Thymus (tissue), 11 donors: ENCODE data around the gene LFNG. TPM values are rescaled to one million over a fixed set of nuclear protein-coding genes. Genes with fewer than 3 reads are reported as not detected.

Experiments
- DNase-seq, 9 donors: peaks; one replicate each; pipeline ENCODE4 v3.0.0-alpha.2; 2013; ENCODE audit warnings: low spot score in 9 of 9, low read depth in 6 of 9, missing footprints in 1 of 9
- H3K27ac ChIP-seq, 2 donors: one replicate each; pipeline ENCODE4 v1.5.1; 2013; ENCODE audit warnings: control low read depth in 1 of 2, low read depth in 1 of 2, low read length in 1 of 2, mild to moderate bottlenecking in 1 of 2, moderate library complexity in 1 of 2
- H3K27me3 ChIP-seq, 2 donors: one replicate each; pipeline ENCODE4 v1.5.1; 2013; ENCODE audit warnings: low read length in 1 of 2; ENCODE audit not compliant: control insufficient read depth in 2 of 2, insufficient read depth in 1 of 2
- H3K36me3 ChIP-seq, 2 donors: one replicate each; pipeline ENCODE4 v1.5.1; 2013; ENCODE audit warnings: low read length in 1 of 2, mild to moderate bottlenecking in 1 of 2, moderate library complexity in 1 of 2; ENCODE audit not compliant: control insufficient read depth in 2 of 2, insufficient read depth in 2 of 2
- H3K4me1 ChIP-seq, 2 donors: one replicate each; pipeline ENCODE4 v1.5.1; 2013; ENCODE audit warnings: low read length in 2 of 2; ENCODE audit not compliant: control insufficient read depth in 2 of 2, insufficient read depth in 2 of 2
- H3K4me3 ChIP-seq, 2 donors: one replicate each; pipeline ENCODE4 v1.5.1; 2013; ENCODE audit warnings: low read length in 2 of 2, control low read depth in 1 of 2, mild to moderate bottlenecking in 1 of 2
- H3K9me3 ChIP-seq, 2 donors: one replicate each; pipeline ENCODE4 v1.5.1; 2013; ENCODE audit warnings: low read length in 1 of 2, mild to moderate bottlenecking in 1 of 2; ENCODE audit not compliant: control insufficient read depth in 2 of 2, insufficient read depth in 1 of 2
- WGBS: extraction: QIAGEN DNeasy Blood & Tissue Kit; methylation state at CpG from one replicate; pipeline ENCODE4 v1.1.7; 2013; 5-methylcytosine and 5-hydroxymethylcytosine counted together
- polyA plus RNA-seq: library from polyadenylated mRNA; stranded (reverse); fragments of 200-250 nt; gene quantifications from one replicate; pipeline ENCODE4 v1.2.3, GENCODE V29; 2013
- total RNA-seq: library from RNA; stranded (reverse); fragments of 120-200 nt; gene quantifications from one replicate; pipeline ENCODE4 v1.2.4, GENCODE V29; 2013
- donor health status: healthy.

Gene LFNG
- total and polyA plus RNA-seq, 2 donors = 10.1 to 13.6 TPM

GRCh38 chr7:2517678-2518507 is 1.7 kb upstream of the LFNG start:
- no peaks in the 10 kb centered on the region for H3K9me3 ChIP-seq
- H3K4me1 ChIP-seq = peaks cover 15 to 48% of the 10 kb centered on the region in 2 donors
- DNase-seq = no peak
- 93% methylated on average over 18 of the region's 18 CpGs for WGBS
- H3K27ac ChIP-seq = no peak overlapping the region
- no peak overlapping the region for H3K4me3 ChIP-seq
- H3K36me3 ChIP-seq = no peaks in the 10 kb centered on the region
- peaks cover 53 to 66% of the 10 kb centered on the region in 2 donors for H3K27me3 ChIP-seq

DNA sequence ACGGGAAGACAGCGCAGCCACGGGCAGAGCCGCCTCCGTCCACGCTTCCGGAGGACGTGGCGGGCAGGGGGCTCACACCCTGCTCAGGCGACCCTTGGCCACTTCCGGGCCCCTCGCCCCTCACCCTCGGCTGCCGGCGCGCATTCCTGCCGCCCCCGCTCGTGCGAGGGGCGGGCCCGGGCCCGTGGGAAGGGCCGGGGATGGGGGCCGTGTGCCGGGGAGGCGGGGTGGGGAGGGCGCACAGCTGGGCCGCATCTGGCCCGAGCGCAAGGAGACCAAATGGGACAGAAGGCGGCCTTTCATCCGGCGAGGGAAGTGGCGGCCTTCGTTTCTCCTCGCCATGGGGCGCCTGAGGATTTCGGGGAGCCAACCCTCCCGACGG is 846 bp upstream of the LFNG start:
- 5% methylated on average over 41 of the region's 41 CpGs for WGBS
- peak overlapping the region in 1 of 2 donors; percentile 53 for H3K4me3 ChIP-seq

GRCh38 chr7:2520131-2520760 is 672 bp downstream of the LFNG start:
- H3K4me3 ChIP-seq = peak overlapping the region; percentile 43 to 53
- 6% methylated on average over 37 of the region's 37 CpGs for WGBS
- H3K27me3 ChIP-seq = peaks cover 58 to 85% of the 10 kb centered on the region in 2 donors
- peaks cover 22 to 66% of the 10 kb centered on the region in 2 donors for H3K4me1 ChIP-seq
- H3K27ac ChIP-seq = no peak overlapping the region
- DNase-seq = no peak
- peaks cover 0 to 5% of the 10 kb centered on the region in 2 donors for H3K9me3 ChIP-seq
- no peaks in the 10 kb centered on the region for H3K36me3 ChIP-seq

More for the DNA sequence above, 846 bp upstream of the LFNG start:
- H3K27me3 ChIP-seq = peaks cover 58 to 74% of the 10 kb centered on the region in 2 donors
- H3K9me3 ChIP-seq = no peaks in the 10 kb centered on the region
- H3K4me1 ChIP-seq = peaks cover 22 to 53% of the 10 kb centered on the region in 2 donors
- DNase-seq = no peak
- no peaks in the 10 kb centered on the region for H3K36me3 ChIP-seq
- H3K27ac ChIP-seq = no peak overlapping the region

GRCh38 chr7:2520761-2521290 is 1.3 kb downstream of the LFNG start:
- 28% methylated on average over 12 of the region's 12 CpGs for WGBS

GRCh38 chr7:2521341-2521745 is 1.8 kb downstream of the LFNG start:
- peaks cover 0 to 3% of the 10 kb centered on the region in 2 donors for H3K36me3 ChIP-seq
- WGBS = 34% methylated on average over 21 of the region's 21 CpGs
- peak overlapping the region; percentile 43 to 53 for H3K4me3 ChIP-seq
- peaks cover 0 to 5% of the 10 kb centered on the region in 2 donors for H3K9me3 ChIP-seq
- no peak for DNase-seq
- no peak overlapping the region for H3K27ac ChIP-seq
- H3K4me1 ChIP-seq = peaks cover 22 to 68% of the 10 kb centered on the region in 2 donors
- H3K27me3 ChIP-seq = peaks cover 58 to 82% of the 10 kb centered on the region in 2 donors

More at GRCh38 chr7:2520761-2521290, 1.3 kb downstream of the LFNG start:
- no peak overlapping the region for H3K27ac ChIP-seq
- H3K36me3 ChIP-seq = no peaks in the 10 kb centered on the region
- H3K9me3 ChIP-seq = peaks cover 0 to 5% of the 10 kb centered on the region in 2 donors
- DNase-seq = no peak
- peaks cover 22 to 68% of the 10 kb centered on the region in 2 donors for H3K4me1 ChIP-seq
- peak overlapping the region; percentile 43 to 53 for H3K4me3 ChIP-seq
- H3K27me3 ChIP-seq = peaks cover 58 to 84% of the 10 kb centered on the region in 2 donors

DNA sequence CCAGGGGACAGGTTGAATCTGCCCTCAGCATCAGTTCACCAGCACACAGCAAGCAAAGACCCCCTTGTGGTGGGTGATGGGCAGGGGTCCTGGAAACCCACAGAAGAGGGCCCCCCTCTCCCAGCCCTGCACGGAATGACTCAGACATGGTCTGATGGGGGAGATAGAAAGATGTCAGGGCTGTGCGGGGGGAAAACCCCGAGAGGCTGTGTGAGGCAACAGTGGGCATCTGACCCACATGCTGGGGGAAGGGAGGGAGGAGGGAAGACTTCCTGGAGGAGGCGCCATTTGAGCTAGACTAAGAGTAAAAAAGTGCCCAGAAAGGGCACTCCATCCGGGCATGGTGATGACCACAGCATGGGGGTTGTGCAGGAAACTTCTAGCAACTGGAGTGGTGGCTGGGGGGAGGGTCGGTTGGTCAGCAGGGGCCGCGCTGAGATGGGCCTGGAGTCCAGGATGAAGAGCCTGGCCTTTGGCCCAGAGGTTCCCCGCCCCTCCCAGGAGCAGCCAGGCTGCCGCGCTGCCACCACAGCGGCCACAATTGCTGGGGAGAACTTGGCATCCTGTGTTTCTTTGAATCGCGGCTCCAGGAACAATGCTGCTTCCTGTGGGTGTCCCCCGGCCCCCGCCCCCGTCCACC is 2.5 kb downstream of the LFNG start:
- peak in 1 of 9 donors; percentile 47 for DNase-seq
- H3K4me3 ChIP-seq = peak overlapping the region; percentile 10 to 43
- H3K27ac ChIP-seq = no peak overlapping the region
- H3K9me3 ChIP-seq = peaks cover 0 to 5% of the 10 kb centered on the region in 2 donors
- H3K36me3 ChIP-seq = peaks cover 0 to 3% of the 10 kb centered on the region in 2 donors
- peaks cover 58 to 75% of the 10 kb centered on the region in 2 donors for H3K27me3 ChIP-seq
- WGBS = 2% methylated on average over 17 of the region's 17 CpGs
- H3K4me1 ChIP-seq = peaks cover 22 to 70% of the 10 kb centered on the region in 2 donors

GRCh38 chr7:2522780-2523433 is 3.3 kb downstream of the LFNG start:
- no peak overlapping the region for H3K27ac ChIP-seq
- peaks cover 0 to 5% of the 10 kb centered on the region in 2 donors for H3K9me3 ChIP-seq
- WGBS = 44% methylated on average over 19 of the region's 19 CpGs
- H3K4me3 ChIP-seq = peak overlapping the region in 1 of 2 donors; percentile 5
- peak in 1 of 9 donors; percentile 35 for DNase-seq
- peaks cover 22 to 71% of the 10 kb centered on the region in 2 donors for H3K4me1 ChIP-seq
- H3K27me3 ChIP-seq = peaks cover 53 to 66% of the 10 kb centered on the region in 2 donors
- H3K36me3 ChIP-seq = peaks cover 0 to 3% of the 10 kb centered on the region in 2 donors

- WGBS = 5% methylated on average over 22 of the region's 22 CpGs
- Histone ChIP-seq H3K9me3 (peaks cover 0 to 7% of the 10 kb centered on the region in 2 donors), H3K4me3 (peak overlapping the region in 1 of 2 donors; percentile 5), H3K36me3 (peaks cover 0 to 3% of the 10 kb centered on the region in 2 donors), H3K4me1 (peaks cover 22 to 71% of the 10 kb centered on the region in 2 donors), H3K27me3 (peaks cover 47 to 60% of the 10 kb centered on the region in 2 donors), H3K27ac (no peak overlapping the region)
- peak in 1 of 9 donors; percentile 41 for DNase-seq
Measured at GRCh38 chr7:2523461-2523936, 3.9 kb downstream of the LFNG start.
